Measurements from ENCODE around the gene UST.

Gene UST

GRCh38 chr6:148819852-148820251 lies 73.0 kb downstream of the UST start:
- Histone ChIP-seq H3K9ac (ENCODE audit: low read depth, low read length, poor library complexity) (no peak overlapping the region), H2AK5ac (ENCODE audit: low read depth, low read length) (no peak overlapping the region), H3K4me1 (ENCODE audit: control insufficient read depth in 2 of 2, insufficient read depth in 1 of 2, low read depth in 1 of 2, low read length in 2 of 2) (peaks cover 10 to 12% of the 10 kb centered on the region in 2 donors), H3K23ac (ENCODE audit: low read depth, low read length, poor library complexity) (no peak overlapping the region), H3K27ac (replicated peaks; ENCODE audit: low read length) (no peak overlapping the region), H2BK120ac (ENCODE audit: low read depth, low read length) (no peak overlapping the region), H2BK15ac (ENCODE audit: low read length) (no peak overlapping the region), H2BK12ac (ENCODE audit: low read length) (no peak overlapping the region), H3K9me3 (replicated peaks in 1 of 2; ENCODE audit: control insufficient read depth in 2 of 2, insufficient read depth in 1 of 2, low read depth in 1 of 2, low read length in 2 of 2) (peaks cover 0 to 5% of the 10 kb centered on the region in 2 donors), H3K4me2 (ENCODE audit: insufficient read depth, low read length, poor library complexity, severe bottlenecking) (no peak overlapping the region), H4K91ac (ENCODE audit: low read depth, low read length, poor library complexity) (no peak overlapping the region), H3K27me3 (ENCODE audit: control insufficient read depth in 3 of 3, insufficient read depth in 3 of 3, low read depth in 1 of 3, low read length in 3 of 3) (no peaks in the 10 kb centered on the region), H3K18ac (ENCODE audit: low read length) (no peak overlapping the region), H2BK5ac (ENCODE audit: low read length) (no peak overlapping the region), H3K4ac (ENCODE audit: low read length) (no peak overlapping the region), H4K8ac (ENCODE audit: low read depth, low read length) (no peak overlapping the region), H3K79me1 (ENCODE audit: low read depth, low read length) (no peaks in the 10 kb centered on the region), H3K14ac (ENCODE audit: low read length) (no peak overlapping the region), H2AFZ (ENCODE audit: low read length) (no peak overlapping the region), H3K4me3 (ENCODE audit: low read length in 2 of 2) (no peak overlapping the region), H3K36me3 (replicated peaks in 1 of 2; ENCODE audit: control insufficient read depth in 2 of 2, insufficient read depth in 2 of 2, low read length in 2 of 2) (no peaks in the 10 kb centered on the region)
- DNase-seq (ENCODE audit: low spot score), result no peak
- WGBS, 2 donors (ENCODE audit: extremely low coverage in 2 of 2, insufficient read length in 2 of 2, insufficient replicate concordance in 1 of 2), result no CpG with 5 or more reads among the region's 6 CpGs

GRCh38 chr6:148822819-148823218 lies 76.0 kb downstream of the UST start:
- H3K4me2 ChIP-seq (ENCODE audit: insufficient read depth, low read length, poor library complexity, severe bottlenecking), result no peak overlapping the region
- peaks cover 0 to 3% of the 10 kb centered on the region in 2 donors for H3K9me3 ChIP-seq (replicated peaks in 1 of 2; ENCODE audit: control insufficient read depth in 2 of 2, insufficient read depth in 1 of 2, low read depth in 1 of 2, low read length in 2 of 2)
- H3K14ac ChIP-seq (ENCODE audit: low read length), result no peak overlapping the region
- no peak overlapping the region for H3K27ac ChIP-seq (replicated peaks; ENCODE audit: low read length)
- no peak overlapping the region for H3K9ac ChIP-seq (ENCODE audit: low read depth, low read length, poor library complexity)
- H2AK5ac ChIP-seq (ENCODE audit: low read depth, low read length), result no peak overlapping the region
- H3K27me3 ChIP-seq (ENCODE audit: control insufficient read depth in 3 of 3, insufficient read depth in 3 of 3, low read depth in 1 of 3, low read length in 3 of 3), result no peaks in the 10 kb centered on the region
- no peak overlapping the region for H2BK120ac ChIP-seq (ENCODE audit: low read depth, low read length)
- H3K23ac ChIP-seq (ENCODE audit: low read depth, low read length, poor library complexity), result no peak overlapping the region
- H3K36me3 ChIP-seq (replicated peaks in 1 of 2; ENCODE audit: control insufficient read depth in 2 of 2, insufficient read depth in 2 of 2, low read length in 2 of 2), result no peaks in the 10 kb centered on the region
- H2BK12ac ChIP-seq (ENCODE audit: low read length), result no peak overlapping the region
- no peak overlapping the region for H4K91ac ChIP-seq (ENCODE audit: low read depth, low read length, poor library complexity)
- peaks cover 7 to 12% of the 10 kb centered on the region in 2 donors for H3K4me1 ChIP-seq (ENCODE audit: control insufficient read depth in 2 of 2, insufficient read depth in 1 of 2, low read depth in 1 of 2, low read length in 2 of 2)
- H4K8ac ChIP-seq (ENCODE audit: low read depth, low read length), result no peak overlapping the region
- H2BK5ac ChIP-seq (ENCODE audit: low read length), result no peak overlapping the region
- DNase-seq (ENCODE audit: low spot score), result no peak
- no peak overlapping the region for H3K4ac ChIP-seq (ENCODE audit: low read length)
- no peak overlapping the region for H3K4me3 ChIP-seq (ENCODE audit: low read length in 2 of 2)
- H3K18ac ChIP-seq (ENCODE audit: low read length), result no peak overlapping the region
- H3K79me1 ChIP-seq (ENCODE audit: low read depth, low read length), result no peaks in the 10 kb centered on the region
- H2AFZ ChIP-seq (ENCODE audit: low read length), result no peak overlapping the region
- H2BK15ac ChIP-seq (ENCODE audit: low read length), result no peak overlapping the region

DNA sequence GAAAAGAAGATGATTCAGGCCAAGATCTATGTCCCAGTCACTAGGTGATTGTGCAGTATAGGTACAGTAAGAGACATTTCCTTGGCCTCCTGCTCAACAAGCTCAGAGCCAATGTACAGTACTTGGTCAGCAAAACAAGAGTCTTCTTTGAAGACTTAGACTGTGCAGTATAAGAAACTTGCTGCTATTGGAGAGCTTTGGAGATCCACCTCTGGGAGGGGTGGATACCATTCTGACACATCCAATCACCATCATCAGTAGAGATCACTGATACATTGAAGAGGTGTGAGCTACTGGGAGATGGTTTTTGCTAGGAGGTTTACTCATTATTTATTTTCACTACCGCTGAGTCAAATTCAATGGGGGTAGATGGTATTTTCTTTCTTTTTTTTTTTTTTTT lies 77.5 kb downstream of the UST start:
- no peaks in the 10 kb centered on the region for H3K27me3 ChIP-seq (ENCODE audit: control insufficient read depth in 3 of 3, insufficient read depth in 3 of 3, low read depth in 1 of 3, low read length in 3 of 3)
- no peak overlapping the region for H3K14ac ChIP-seq (ENCODE audit: low read length)
- H3K4me1 ChIP-seq (ENCODE audit: control insufficient read depth in 2 of 2, insufficient read depth in 1 of 2, low read depth in 1 of 2, low read length in 2 of 2), result peaks cover 3 to 5% of the 10 kb centered on the region in 2 donors
- no peak overlapping the region for H2AFZ ChIP-seq (ENCODE audit: low read length)
- DNase-seq (ENCODE audit: low spot score), result no peak
- H3K9ac ChIP-seq (ENCODE audit: low read depth, low read length, poor library complexity), result no peak overlapping the region
- no CpG with 5 or more reads among the region's 1 CpG for WGBS, 2 donors (ENCODE audit: extremely low coverage in 2 of 2, insufficient read length in 2 of 2, insufficient replicate concordance in 1 of 2)
- H2AK5ac ChIP-seq (ENCODE audit: low read depth, low read length), result no peak overlapping the region
- no peak overlapping the region for H3K27ac ChIP-seq (replicated peaks; ENCODE audit: low read length)
- H3K18ac ChIP-seq (ENCODE audit: low read length), result no peak overlapping the region
- H3K4me2 ChIP-seq (ENCODE audit: insufficient read depth, low read length, poor library complexity, severe bottlenecking), result no peak overlapping the region
- H2BK120ac ChIP-seq (ENCODE audit: low read depth, low read length), result no peak overlapping the region
- no peak overlapping the region for H2BK5ac ChIP-seq (ENCODE audit: low read length)
- peaks cover 0 to 3% of the 10 kb centered on the region in 2 donors for H3K9me3 ChIP-seq (replicated peaks in 1 of 2; ENCODE audit: control insufficient read depth in 2 of 2, insufficient read depth in 1 of 2, low read depth in 1 of 2, low read length in 2 of 2)
- H2BK15ac ChIP-seq (ENCODE audit: low read length), result no peak overlapping the region
- no peak overlapping the region for H3K4ac ChIP-seq (ENCODE audit: low read length)
- H2BK12ac ChIP-seq (ENCODE audit: low read length), result no peak overlapping the region
- no peak overlapping the region for H4K8ac ChIP-seq (ENCODE audit: low read depth, low read length)
- no peak overlapping the region for H3K23ac ChIP-seq (ENCODE audit: low read depth, low read length, poor library complexity)
- peaks cover 3% of the 10 kb centered on the region for H3K79me1 ChIP-seq (ENCODE audit: low read depth, low read length)
- H3K36me3 ChIP-seq (replicated peaks in 1 of 2; ENCODE audit: control insufficient read depth in 2 of 2, insufficient read depth in 2 of 2, low read length in 2 of 2), result no peaks in the 10 kb centered on the region
- no peak overlapping the region for H3K4me3 ChIP-seq (ENCODE audit: low read length in 2 of 2)
- no peak overlapping the region for H4K91ac ChIP-seq (ENCODE audit: low read depth, low read length, poor library complexity)

- no peak overlapping the region for H2AK5ac ChIP-seq (ENCODE audit: low read depth, low read length)
- H3K9me3 ChIP-seq (replicated peaks in 1 of 2; ENCODE audit: control insufficient read depth in 2 of 2, insufficient read depth in 1 of 2, low read depth in 1 of 2, low read length in 2 of 2), result peaks cover 0 to 3% of the 10 kb centered on the region in 2 donors
Observed at GRCh38 chr6:148824960-148825359, 78.1 kb downstream of the UST start.

More at GRCh38 chr6:148824960-148825359, 78.1 kb downstream of the UST start:
- Histone ChIP-seq H3K14ac (ENCODE audit: low read length) (no peak overlapping the region), H3K18ac (ENCODE audit: low read length) (no peak overlapping the region), H2BK5ac (ENCODE audit: low read length) (no peak overlapping the region), H3K36me3 (replicated peaks in 1 of 2; ENCODE audit: control insufficient read depth in 2 of 2, insufficient read depth in 2 of 2, low read length in 2 of 2) (no peaks in the 10 kb centered on the region), H3K4me1 (ENCODE audit: control insufficient read depth in 2 of 2, insufficient read depth in 1 of 2, low read depth in 1 of 2, low read length in 2 of 2) (no peaks in the 10 kb centered on the region), H4K91ac (ENCODE audit: low read depth, low read length, poor library complexity) (no peak overlapping the region), H2BK15ac (ENCODE audit: low read length) (no peak overlapping the region), H2BK12ac (ENCODE audit: low read length) (no peak overlapping the region), H3K27ac (replicated peaks; ENCODE audit: low read length) (no peak overlapping the region), H3K4me3 (ENCODE audit: low read length in 2 of 2) (no peak overlapping the region), H2BK120ac (ENCODE audit: low read depth, low read length) (no peak overlapping the region), H3K4me2 (ENCODE audit: insufficient read depth, low read length, poor library complexity, severe bottlenecking) (no peak overlapping the region), H3K27me3 (ENCODE audit: control insufficient read depth in 3 of 3, insufficient read depth in 3 of 3, low read depth in 1 of 3, low read length in 3 of 3) (no peaks in the 10 kb centered on the region), H2AFZ (ENCODE audit: low read length) (no peak overlapping the region), H3K4ac (ENCODE audit: low read length) (no peak overlapping the region), H4K8ac (ENCODE audit: low read depth, low read length) (no peak overlapping the region), H3K79me1 (ENCODE audit: low read depth, low read length) (peaks cover 3% of the 10 kb centered on the region), H3K23ac (ENCODE audit: low read depth, low read length, poor library complexity) (no peak overlapping the region), H3K9ac (ENCODE audit: low read depth, low read length, poor library complexity) (no peak overlapping the region)
- DNase-seq (ENCODE audit: low spot score), result no peak
- no CpG with 5 or more reads among the region's 1 CpG for WGBS, 2 donors (ENCODE audit: extremely low coverage in 2 of 2, insufficient read length in 2 of 2, insufficient replicate concordance in 1 of 2)
